ENCODE measurements around the gene DNAJC3. TPM values are rescaled to one million over a fixed set of nuclear protein-coding genes. Genes with fewer than 3 reads are reported as not detected.

Gene DNAJC3
- total RNA-seq, 1 donor from 2014 or later, result 49.7 TPM

GRCh38 chr13:95805921-95806320 lies 129.0 kb downstream of the DNAJC3 start:
- no peak for DNase-seq (ENCODE audit: low read depth)
- peaks cover 1% of the 10 kb centered on the region for H3K36me3 ChIP-seq (ENCODE audit: control insufficient read depth, insufficient read depth, low read length)
- H3K4me3 ChIP-seq (ENCODE audit: low read depth, low read length), result no peak overlapping the region
- TF ChIP-seq, protein P1, sequence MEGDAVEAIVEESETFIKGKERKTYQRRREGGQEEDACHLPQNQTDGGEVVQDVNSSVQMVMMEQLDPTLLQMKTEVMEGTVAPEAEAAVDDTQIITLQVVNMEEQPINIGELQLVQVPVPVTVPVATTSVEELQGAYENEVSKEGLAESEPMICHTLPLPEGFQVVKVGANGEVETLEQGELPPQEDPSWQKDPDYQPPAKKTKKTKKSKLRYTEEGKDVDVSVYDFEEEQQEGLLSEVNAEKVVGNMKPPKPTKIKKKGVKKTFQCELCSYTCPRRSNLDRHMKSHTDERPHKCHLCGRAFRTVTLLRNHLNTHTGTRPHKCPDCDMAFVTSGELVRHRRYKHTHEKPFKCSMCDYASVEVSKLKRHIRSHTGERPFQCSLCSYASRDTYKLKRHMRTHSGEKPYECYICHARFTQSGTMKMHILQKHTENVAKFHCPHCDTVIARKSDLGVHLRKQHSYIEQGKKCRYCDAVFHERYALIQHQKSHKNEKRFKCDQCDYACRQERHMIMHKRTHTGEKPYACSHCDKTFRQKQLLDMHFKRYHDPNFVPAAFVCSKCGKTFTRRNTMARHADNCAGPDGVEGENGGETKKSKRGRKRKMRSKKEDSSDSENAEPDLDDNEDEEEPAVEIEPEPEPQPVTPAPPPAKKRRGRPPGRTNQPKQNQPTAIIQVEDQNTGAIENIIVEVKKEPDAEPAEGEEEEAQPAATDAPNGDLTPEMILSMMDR (IDR thresholded peaks at IDR 0.05; ENCODE audit: insufficient read depth, low read length, poor library complexity, severe bottlenecking), result no peak
- no peaks in the 10 kb centered on the region for H3K27me3 ChIP-seq (ENCODE audit: control insufficient read depth, insufficient read depth, low read length)

DNA sequence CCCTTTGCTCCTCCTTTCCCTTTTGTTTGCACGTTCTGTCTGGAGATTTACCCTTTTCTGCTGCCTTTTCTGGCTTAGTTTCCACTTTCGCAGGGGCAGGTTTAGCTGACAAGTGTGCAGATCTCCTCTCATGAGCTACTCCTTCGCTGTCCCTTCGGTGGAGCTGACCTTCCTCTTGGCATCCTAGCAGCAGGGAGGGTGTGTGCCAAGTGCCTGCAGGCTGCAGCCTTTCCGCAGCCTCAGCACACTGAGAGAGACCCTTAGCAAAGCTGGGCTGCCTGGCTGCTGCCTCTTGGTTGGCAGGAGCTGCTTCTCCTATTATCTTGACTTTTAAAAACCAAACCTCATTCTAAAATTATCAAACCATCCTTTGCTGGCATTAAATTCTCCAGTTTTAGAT lies 132.5 kb downstream of the DNAJC3 start:
- TF ChIP-seq, protein P1 (IDR thresholded peaks at IDR 0.05; ENCODE audit: insufficient read depth, low read length, poor library complexity, severe bottlenecking), result no peak
- H3K27me3 ChIP-seq (ENCODE audit: control insufficient read depth, insufficient read depth, low read length), result no peaks in the 10 kb centered on the region
- H3K4me3 ChIP-seq (ENCODE audit: low read depth, low read length), result no peak overlapping the region
- DNase-seq (ENCODE audit: low read depth), result no peak
- H3K36me3 ChIP-seq (ENCODE audit: control insufficient read depth, insufficient read depth, low read length), result peaks cover 1% of the 10 kb centered on the region

GRCh38 chr13:95813139-95813538 lies 136.2 kb downstream of the DNAJC3 start:
- TF ChIP-seq, protein P1 (IDR thresholded peaks at IDR 0.05; ENCODE audit: insufficient read depth, low read length, poor library complexity, severe bottlenecking), result no peak
- no peak for DNase-seq (ENCODE audit: low read depth)

GRCh38 chr13:95814495-95814894 lies 137.6 kb downstream of the DNAJC3 start:
- H3K4me3 ChIP-seq (ENCODE audit: low read depth, low read length), result no peak overlapping the region
- TF ChIP-seq, protein P1 (IDR thresholded peaks at IDR 0.05; ENCODE audit: insufficient read depth, low read length, poor library complexity, severe bottlenecking), result no peak
- DNase-seq (ENCODE audit: low read depth), result no peak
- H3K36me3 ChIP-seq (ENCODE audit: control insufficient read depth, insufficient read depth, low read length), result peaks cover 1% of the 10 kb centered on the region
- H3K27me3 ChIP-seq (ENCODE audit: control insufficient read depth, insufficient read depth, low read length), result no peaks in the 10 kb centered on the region

More at GRCh38 chr13:95813139-95813538, 136.2 kb downstream of the DNAJC3 start:
- Histone ChIP-seq H3K36me3 (ENCODE audit: control insufficient read depth, insufficient read depth, low read length) (peaks cover 2% of the 10 kb centered on the region), H3K27me3 (ENCODE audit: control insufficient read depth, insufficient read depth, low read length) (no peaks in the 10 kb centered on the region), H3K4me3 (ENCODE audit: low read depth, low read length) (no peak overlapping the region)

DNA sequence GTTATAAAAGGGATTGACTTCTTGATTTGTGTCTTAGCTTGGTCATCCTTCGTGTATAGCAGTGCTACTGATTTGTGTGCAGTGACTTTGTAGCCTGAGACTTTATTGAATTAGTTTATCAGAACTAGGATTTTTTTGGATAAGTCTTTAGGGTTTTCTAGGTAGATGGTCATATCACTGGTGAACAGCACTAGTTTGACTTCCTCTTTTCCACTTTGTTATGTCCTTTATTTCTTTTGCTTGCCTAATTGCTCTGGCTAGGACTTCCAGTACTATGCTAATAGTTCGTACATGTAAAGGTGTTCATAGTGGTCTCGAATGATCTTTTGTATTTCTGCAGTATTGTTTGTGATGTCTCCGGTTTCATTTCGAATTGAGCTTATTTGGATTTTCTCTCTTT lies 145.4 kb downstream of the DNAJC3 start:
- H3K36me3 ChIP-seq (ENCODE audit: control insufficient read depth, insufficient read depth, low read length), result peaks cover 2% of the 10 kb centered on the region
- TF ChIP-seq, protein P1 (IDR thresholded peaks at IDR 0.05; ENCODE audit: insufficient read depth, low read length, poor library complexity, severe bottlenecking), result no peak
- no peak overlapping the region for H3K4me3 ChIP-seq (ENCODE audit: low read depth, low read length)
- no peak for DNase-seq (ENCODE audit: low read depth)
- no peaks in the 10 kb centered on the region for H3K27me3 ChIP-seq (ENCODE audit: control insufficient read depth, insufficient read depth, low read length)

DNA sequence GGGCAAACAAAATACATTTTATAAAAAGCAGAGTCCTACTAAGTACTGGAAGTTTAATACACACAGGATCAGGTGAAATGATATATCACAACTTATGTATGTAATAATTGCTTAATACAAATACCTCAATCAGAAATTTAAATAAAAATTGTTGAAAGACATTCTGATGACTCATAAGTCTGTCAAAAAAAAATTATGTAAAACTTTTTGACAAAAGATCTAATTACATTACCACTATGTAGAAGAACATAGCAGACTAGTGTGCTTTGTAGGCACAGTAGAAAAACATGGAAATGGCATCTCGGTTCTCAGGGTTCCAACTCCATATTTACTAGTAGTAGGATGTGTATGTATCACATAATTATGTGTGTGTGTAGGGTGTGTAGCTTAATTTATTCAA lies 156.2 kb downstream of the DNAJC3 start:
- DNase-seq (ENCODE audit: low read depth), result no peak
- H3K4me3 ChIP-seq (ENCODE audit: low read depth, low read length), result no peak overlapping the region
- H3K27me3 ChIP-seq (ENCODE audit: control insufficient read depth, insufficient read depth, low read length), result no peaks in the 10 kb centered on the region
- TF ChIP-seq, protein P1 (IDR thresholded peaks at IDR 0.05; ENCODE audit: insufficient read depth, low read length, poor library complexity, severe bottlenecking), result no peak
- H3K36me3 ChIP-seq (ENCODE audit: control insufficient read depth, insufficient read depth, low read length), result no peaks in the 10 kb centered on the region
